Thoracic aorta (tissue), 2 donors: Measurements from ENCODE around the gene TADA1. TPM values are rescaled to one million over a fixed set of nuclear protein-coding genes. Genes with fewer than 3 reads are reported as not detected.

Experiments
- ATAC-seq: fragments of 150-250 bp; one replicate; pipeline ENCODE4 v1.8.0; 2017; ENCODE audit warnings: low read depth; ENCODE audit not compliant: insufficient number of reproducible peaks, low FRiP score
- DNase-seq: peaks from one replicate; pipeline ENCODE4 v3.0.0-alpha.2; 2020; ENCODE audit warnings: low spot score
- H3K27ac ChIP-seq, 2 donors: fragments of 200-600 bp; sonication (generic); 1 replicate in 1 of 2; 2 replicates in 1 of 2; pipeline ENCODE4 v1.5.1; 2016; ENCODE audit warnings: mild to moderate bottlenecking in 2 of 2, moderate library complexity in 2 of 2
- H3K27me3 ChIP-seq: fragments of 200-600 bp; sonication (generic); replicated peaks from 2 replicates; pipeline ENCODE4 v1.6.0; 2016; ENCODE audit warnings: mild to moderate bottlenecking; ENCODE audit not compliant: insufficient read depth
- H3K36me3 ChIP-seq: fragments of 200-600 bp; sonication (generic); one replicate; pipeline ENCODE4 v1.5.1; 2016
- H3K4me1 ChIP-seq, 2 donors: fragments of 200-600 bp; sonication (generic); 1 replicate in 1 of 2; 2 replicates in 1 of 2; pipeline versions ENCODE4 v1.5.1 to v1.6.0; 2016; ENCODE audit warnings: low read depth in 2 of 2, mild to moderate bottlenecking in 1 of 2; ENCODE audit not compliant: control insufficient read depth in 1 of 2
- H3K4me3 ChIP-seq: fragments of 200-600 bp; sonication (generic); 2 replicates; pipeline ENCODE4 v1.5.1; 2016; ENCODE audit warnings: mild to moderate bottlenecking
- H3K9me3 ChIP-seq: fragments of 200-600 bp; sonication (generic); 2 replicates; pipeline ENCODE4 v1.5.1; 2016
- CTCF ChIP-seq: fragments of 200-600 bp; sonication (generic); IDR thresholded peaks from one replicate; pipeline ENCODE4 v1.5.1; 2019; ENCODE audit warnings: antibody characterized with exemption
- total RNA-seq, 2 donors: library from RNA; depleted of rRNA; stranded (reverse); fragments of >200 nt; gene quantifications; one replicate each; pipeline versions ENCODE4 v1.1.0 to v1.2.3, GENCODE V29; 2016

Gene TADA1
- total RNA-seq, 2 donors from 2014 or later: 5.7 to 6.5 TPM

GRCh38 chr1:166849135-166849534 lies 26.9 kb downstream of the TADA1 start:
- peaks cover under 1 to 49% of the 10 kb centered on the region in 2 donors for H3K4me1 ChIP-seq
- no peaks in the 10 kb centered on the region for H3K27me3 ChIP-seq
- no peak for TF ChIP-seq CTCF
- no peak overlapping the region for H3K4me3 ChIP-seq
- ATAC-seq (no peak), DNase-seq (no peak)
- H3K27ac ChIP-seq: no peak overlapping the region
- no peaks in the 10 kb centered on the region for H3K9me3 ChIP-seq
- H3K36me3 ChIP-seq: peaks cover 38% of the 10 kb centered on the region

- ATAC-seq (no peak), DNase-seq (no peak)
- H3K9me3 ChIP-seq: no peaks in the 10 kb centered on the region
- peaks cover 42% of the 10 kb centered on the region for H3K36me3 ChIP-seq
- no peak overlapping the region for H3K4me3 ChIP-seq
- H3K27ac ChIP-seq: no peak overlapping the region
- H3K27me3 ChIP-seq: no peaks in the 10 kb centered on the region
- no peak for TF ChIP-seq CTCF
- H3K4me1 ChIP-seq: peaks cover 10 to 54% of the 10 kb centered on the region in 2 donors
Measured at GRCh38 chr1:166848193-166848592, 27.9 kb downstream of the TADA1 start.

- Histone ChIP-seq H3K9me3 (no peaks in the 10 kb centered on the region), H3K4me3 (no peak overlapping the region), H3K4me1 (peaks cover 23 to 79% of the 10 kb centered on the region in 2 donors), H3K36me3 (peaks cover 25% of the 10 kb centered on the region), H3K27ac (peak overlapping the region; percentile 10 to 51), H3K27me3 (no peaks in the 10 kb centered on the region)
- TF ChIP-seq CTCF: no peak
- no peak for DNase-seq
- no peak for ATAC-seq
Measured at GRCh38 chr1:166844791-166845190, 31.3 kb downstream of the TADA1 start.

- H3K4me3 ChIP-seq: peak overlapping the region; percentile 6
- no peaks in the 10 kb centered on the region for H3K9me3 ChIP-seq
- peaks cover 23 to 79% of the 10 kb centered on the region in 2 donors for H3K4me1 ChIP-seq
- no peaks in the 10 kb centered on the region for H3K27me3 ChIP-seq
- peaks cover 17% of the 10 kb centered on the region for H3K36me3 ChIP-seq
- H3K27ac ChIP-seq: peak overlapping the region; percentile 10 to 51
- ATAC-seq: no peak
- no peak for TF ChIP-seq CTCF
- DNase-seq: no peak
Measured at GRCh38 chr1:166843769-166844596, 32.1 kb downstream of the TADA1 start.

GRCh38 chr1:166843322-166843721 lies 32.7 kb downstream of the TADA1 start:
- ATAC-seq (no peak), DNase-seq (no peak)
- Histone ChIP-seq H3K4me1 (peaks cover 23 to 85% of the 10 kb centered on the region in 2 donors), H3K4me3 (peak overlapping the region; percentile 6), H3K27ac (peak overlapping the region in 1 of 2 donors; percentile 51), H3K9me3 (no peaks in the 10 kb centered on the region), H3K36me3 (peaks cover 14% of the 10 kb centered on the region), H3K27me3 (no peaks in the 10 kb centered on the region)
- TF ChIP-seq CTCF: no peak
